Stimulated activated CD8-positive, alpha-beta memory T cell treated with anti-CD3 and anti-CD28 coated beads, Interleukin-15, amount 100 ng/mL, for 48 hours (primary cell): ENCODE measurements around the gene EXOC6B.

ENCODE experiments used
- DNase-seq, 2 donors: peaks; one replicate each; pipeline ENCODE4 v3.0.0-alpha.2; 2020; ENCODE audit warnings: low read depth in 2 of 2

Gene EXOC6B

GRCh38 chr2:72825257-72826155 lies at the start of gene EXOC6B:
TSS of gene EXOC6B (minus strand) at chr2:72826033.
- peak; percentile 79 to 82 for DNase-seq

- DNase-seq, result no peak
Observed at GRCh38 chr2:72871880-72872279, 46.0 kb upstream of the EXOC6B start.

GRCh38 chr2:72871060-72871459 lies 45.2 kb upstream of the EXOC6B start:
- no peak for DNase-seq

- DNase-seq, result peak in 1 of 2 donors; percentile 28
Observed at GRCh38 chr2:72864500-72864899, 38.7 kb upstream of the EXOC6B start.

- DNase-seq, result no peak
Observed at GRCh38 chr2:72863046-72863445, 37.2 kb upstream of the EXOC6B start.

- DNase-seq, result peak; percentile 72 to 78
Observed at GRCh38 chr2:72862239-72862988, 36.6 kb upstream of the EXOC6B start.

DNA sequence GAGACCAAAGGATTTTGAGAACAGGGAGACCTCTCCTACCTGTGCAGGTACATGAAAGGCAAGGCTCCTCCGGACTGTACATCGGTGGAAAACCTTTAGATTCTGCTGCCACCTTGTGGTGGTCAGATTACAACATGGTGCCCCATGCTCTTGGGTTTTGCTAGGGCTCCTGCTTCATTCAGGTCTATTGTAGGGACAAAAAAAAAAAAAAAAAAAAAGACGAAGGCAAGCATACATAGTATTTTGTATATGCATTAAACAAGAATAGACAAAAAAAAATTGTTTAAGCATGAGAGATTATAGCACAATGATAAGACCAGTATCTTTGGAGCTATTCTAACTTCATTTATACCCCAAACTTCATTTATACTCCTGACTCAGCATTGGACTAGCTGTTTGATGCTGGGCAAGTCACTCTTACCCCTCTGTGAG lies 34.0 kb upstream of the EXOC6B start:
- peak; percentile 23 to 24 for DNase-seq

- no peak for DNase-seq
Observed at GRCh38 chr2:72851333-72851732, 25.5 kb upstream of the EXOC6B start.

DNA sequence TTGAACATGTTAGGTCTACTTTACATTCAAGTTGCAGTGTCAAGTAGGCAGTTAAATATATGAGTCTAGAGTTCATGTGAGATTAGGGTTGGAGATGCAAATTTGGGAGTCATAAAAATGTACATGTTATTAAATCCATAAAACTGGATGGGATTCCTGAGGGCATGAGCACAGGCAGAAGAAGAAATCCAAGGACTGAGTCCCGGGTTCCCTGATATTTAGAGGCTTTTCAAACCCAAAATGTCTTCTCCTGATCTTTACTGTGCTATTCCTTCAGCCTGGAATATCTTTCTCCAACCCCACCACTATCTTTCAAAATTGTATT lies 23.3 kb upstream of the EXOC6B start:
- DNase-seq, result no peak

DNA sequence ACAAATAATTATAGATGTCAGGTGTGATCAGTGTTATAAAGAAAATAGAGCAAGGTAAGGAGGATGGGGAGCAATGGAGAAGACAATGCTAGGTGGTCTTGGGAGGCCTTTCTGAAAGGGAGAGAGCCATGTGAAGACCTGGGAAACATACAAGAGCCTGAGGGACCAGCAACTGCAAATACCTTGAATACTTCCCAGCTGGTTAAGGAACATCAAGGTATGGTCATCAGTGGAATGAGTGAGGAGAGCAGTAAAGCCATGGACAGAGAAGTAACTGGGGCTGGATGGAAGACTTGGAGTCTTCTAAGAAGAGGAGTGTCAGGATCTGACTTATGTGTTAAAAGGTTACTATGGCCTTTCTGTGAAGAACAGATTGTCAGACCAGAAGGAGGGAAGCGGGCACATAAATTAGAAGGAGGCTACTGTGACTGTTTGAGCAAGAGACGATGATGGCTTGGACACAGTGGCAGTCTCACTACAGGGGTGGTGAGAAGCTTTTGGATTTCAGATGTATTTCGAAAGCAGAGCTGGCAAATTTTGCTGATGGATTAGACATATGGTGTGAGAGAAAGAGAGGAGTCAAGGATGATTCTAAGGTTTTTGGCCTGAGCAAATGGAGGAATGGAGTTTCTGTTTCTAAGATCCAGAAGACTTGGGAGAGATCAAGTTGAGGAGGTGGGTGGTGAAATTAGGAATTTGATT lies 22.8 kb upstream of the EXOC6B start:
- no peak for DNase-seq

DNA sequence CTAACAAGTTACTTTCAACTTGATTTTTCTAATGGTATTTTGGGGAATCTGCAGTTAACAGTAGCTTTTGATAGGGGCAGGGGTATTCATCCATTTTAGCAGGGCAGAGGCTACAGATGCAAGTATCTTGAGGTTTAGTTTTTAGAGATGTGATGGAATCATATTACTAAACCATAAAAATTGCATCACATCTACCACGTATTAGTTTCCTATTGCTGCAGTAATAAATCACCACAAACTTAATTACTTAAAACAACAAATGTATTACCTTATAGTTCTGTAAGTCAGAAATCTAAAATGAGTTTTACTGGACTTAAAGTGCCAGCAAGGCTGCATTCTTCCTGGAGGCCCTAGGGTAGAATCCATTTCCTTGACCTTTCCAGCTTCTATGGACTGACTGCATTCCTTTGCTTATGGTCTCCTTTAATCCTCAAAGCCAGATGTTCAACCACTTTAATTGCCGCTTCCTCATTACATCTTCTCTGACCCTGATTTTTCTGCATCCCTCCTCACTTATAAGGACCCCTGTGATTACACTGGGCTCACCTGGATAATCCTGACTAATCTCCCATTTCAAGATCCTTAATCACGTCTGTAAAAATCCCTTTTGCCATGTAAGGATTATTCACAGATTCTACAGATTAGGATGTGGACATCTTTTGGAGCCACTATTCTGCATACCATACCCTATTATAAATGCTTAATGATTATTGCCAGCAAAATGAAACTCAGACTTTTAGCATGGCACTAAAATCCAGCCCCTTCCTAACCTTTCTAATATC lies 21.9 kb upstream of the EXOC6B start:
- DNase-seq, result no peak

- no peak for DNase-seq
Observed at GRCh38 chr2:72846171-72847095, 20.6 kb upstream of the EXOC6B start.

DNA sequence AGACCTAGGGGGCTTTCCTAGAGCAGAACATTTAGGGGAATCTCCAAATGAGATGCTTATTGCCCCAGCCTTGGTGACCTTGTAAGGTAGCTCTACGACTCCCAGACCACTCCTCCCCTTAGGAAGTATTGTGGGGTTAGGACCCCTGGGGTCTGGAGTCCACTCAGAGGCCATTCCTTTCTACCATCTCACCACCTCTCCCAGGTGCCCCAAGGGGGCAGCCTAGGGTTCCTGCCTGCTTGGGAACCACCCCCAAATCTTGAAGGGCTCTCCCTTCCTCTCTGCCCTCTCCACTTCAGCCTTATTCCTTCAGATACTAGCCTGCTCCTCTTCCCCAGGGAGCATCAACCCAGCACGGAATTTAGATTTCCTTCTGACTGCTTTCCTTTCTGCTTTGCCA lies 17.5 kb upstream of the EXOC6B start:
- no peak for DNase-seq

DNA sequence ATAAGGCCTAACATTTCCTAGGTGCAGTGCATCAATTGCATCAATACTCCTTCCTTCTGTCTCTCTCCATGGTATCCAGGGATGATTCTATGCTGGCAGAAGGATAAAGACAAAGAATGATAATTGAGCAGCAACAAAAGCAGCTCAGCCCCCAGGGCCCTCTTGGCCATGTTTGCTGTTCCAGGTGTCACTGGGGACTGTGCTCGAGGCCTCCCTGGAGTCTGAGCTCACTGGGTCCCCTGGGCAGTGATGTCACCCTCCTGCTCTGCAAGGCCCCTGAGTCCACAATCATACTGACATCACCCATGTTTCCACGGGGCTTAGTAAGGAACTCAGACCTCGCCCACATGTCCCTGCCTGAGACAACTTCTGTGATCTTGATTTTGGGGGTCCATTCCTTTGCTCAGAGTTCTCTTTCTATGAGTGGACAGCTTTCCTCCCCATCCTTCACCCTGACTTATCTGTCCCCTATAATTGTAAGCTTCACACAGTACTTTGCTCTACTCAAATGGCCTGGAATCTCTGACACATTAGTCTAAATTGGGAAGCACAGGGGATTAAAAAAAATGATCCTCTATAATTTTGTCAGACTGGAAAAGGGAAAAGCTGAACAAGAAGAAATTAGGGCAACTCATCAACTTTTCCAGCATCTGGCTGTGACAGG lies 15.8 kb upstream of the EXOC6B start:
- no peak for DNase-seq

- DNase-seq, result no peak
Observed at GRCh38 chr2:72840066-72840465, 14.2 kb upstream of the EXOC6B start.

GRCh38 chr2:72837171-72837570 lies 11.3 kb upstream of the EXOC6B start:
- no peak for DNase-seq

DNA sequence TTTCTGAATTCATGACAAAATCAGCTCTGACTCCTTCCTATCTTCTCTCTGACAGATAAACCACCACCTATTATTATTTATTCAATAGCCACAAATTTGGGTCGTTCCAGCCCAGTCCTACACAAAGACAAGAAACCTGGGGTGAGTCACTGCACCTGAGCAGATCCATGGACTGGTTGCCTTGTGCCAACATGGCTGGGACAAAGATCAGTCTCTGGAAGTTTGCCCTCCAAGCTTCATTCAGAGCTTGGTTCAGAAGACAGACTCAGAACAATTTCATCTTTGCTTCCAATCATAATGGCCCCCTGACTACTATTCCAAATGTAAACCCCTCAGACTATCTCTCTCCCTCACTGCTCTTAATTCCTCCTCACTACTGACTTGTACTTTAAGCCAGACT lies 9.6 kb upstream of the EXOC6B start:
- DNase-seq, result no peak

GRCh38 chr2:72834596-72834995 lies 8.8 kb upstream of the EXOC6B start:
- no peak for DNase-seq

GRCh38 chr2:72833084-72833714 lies 7.4 kb upstream of the EXOC6B start:
- DNase-seq, result no peak

GRCh38 chr2:72830273-72830672 lies 4.4 kb upstream of the EXOC6B start:
- DNase-seq, result no peak
